GM21528 (cell line): ENCODE data around the gene UFSP1.

Experiments
- ATAC-seq: cut with Tn5 transposase; IDR thresholded peaks from one replicate; pipeline ENCODE4 v1.9.1; 2021; ENCODE audit warnings: mild to moderate bottlenecking, moderate library complexity; ENCODE audit not compliant: unreplicated experiment, low FRiP score

Gene UFSP1

GRCh38 chr7:100896732-100897608 lies 7.5 kb upstream of the UFSP1 start:
- ATAC-seq, result no peak

DNA sequence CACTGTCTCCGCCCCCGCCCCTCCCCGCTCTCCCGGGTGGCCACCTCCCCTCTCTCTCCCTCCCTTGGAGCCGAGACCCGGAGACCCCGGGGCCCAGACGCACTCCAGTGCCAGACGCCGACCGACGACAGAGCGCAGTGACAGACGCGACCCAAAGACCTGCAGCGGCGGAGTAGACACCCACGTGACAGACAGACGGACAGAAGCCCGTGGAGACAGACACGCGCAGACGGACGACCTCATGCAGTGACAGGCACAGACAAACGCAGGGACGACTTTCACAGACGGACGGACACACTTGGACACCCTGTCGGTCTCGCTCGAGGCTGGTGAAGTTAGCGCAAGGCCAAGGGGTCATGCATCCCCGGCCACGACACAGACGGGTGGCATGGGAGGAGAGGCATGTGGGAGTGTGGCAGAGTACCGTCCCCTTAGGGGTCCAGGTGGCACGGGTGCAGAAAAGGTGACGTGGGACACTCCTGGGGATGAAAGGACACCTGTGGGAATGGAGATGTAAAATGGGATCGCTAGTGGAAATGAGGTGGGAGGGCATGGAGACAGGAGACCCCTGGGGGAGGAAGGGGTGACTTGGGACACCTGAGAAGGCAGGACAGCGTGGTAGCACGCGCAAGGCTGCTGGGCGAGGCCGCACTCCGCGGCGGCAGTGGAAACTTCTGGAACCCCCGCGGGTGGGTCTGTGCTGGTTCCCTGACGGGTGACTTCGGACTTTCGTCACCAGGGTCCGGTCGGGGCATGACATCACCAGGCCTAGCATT lies 6.6 kb upstream of the UFSP1 start:
- ATAC-seq, result no peak

DNA sequence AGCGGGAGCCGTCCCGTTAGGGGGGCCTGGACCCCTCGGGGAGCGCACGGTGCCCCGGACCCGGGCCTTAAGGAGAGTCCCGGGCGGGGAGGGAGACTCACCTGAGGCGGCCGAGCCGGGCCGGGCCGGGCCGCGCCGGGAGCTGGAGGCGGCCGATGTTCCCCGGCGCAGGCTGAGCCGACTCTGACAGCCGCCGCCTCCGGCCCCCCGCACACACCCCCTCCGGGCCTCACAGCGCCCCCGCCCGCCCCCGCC lies 6.1 kb upstream of the UFSP1 start, which contains the start of gene ACHE:
TSS of gene ACHE (minus strand) at position 188 of the 255 bp plus-strand sequence. CDS start 1,656 bp downstream, outside the sequence.
- ATAC-seq, result no peak

DNA sequence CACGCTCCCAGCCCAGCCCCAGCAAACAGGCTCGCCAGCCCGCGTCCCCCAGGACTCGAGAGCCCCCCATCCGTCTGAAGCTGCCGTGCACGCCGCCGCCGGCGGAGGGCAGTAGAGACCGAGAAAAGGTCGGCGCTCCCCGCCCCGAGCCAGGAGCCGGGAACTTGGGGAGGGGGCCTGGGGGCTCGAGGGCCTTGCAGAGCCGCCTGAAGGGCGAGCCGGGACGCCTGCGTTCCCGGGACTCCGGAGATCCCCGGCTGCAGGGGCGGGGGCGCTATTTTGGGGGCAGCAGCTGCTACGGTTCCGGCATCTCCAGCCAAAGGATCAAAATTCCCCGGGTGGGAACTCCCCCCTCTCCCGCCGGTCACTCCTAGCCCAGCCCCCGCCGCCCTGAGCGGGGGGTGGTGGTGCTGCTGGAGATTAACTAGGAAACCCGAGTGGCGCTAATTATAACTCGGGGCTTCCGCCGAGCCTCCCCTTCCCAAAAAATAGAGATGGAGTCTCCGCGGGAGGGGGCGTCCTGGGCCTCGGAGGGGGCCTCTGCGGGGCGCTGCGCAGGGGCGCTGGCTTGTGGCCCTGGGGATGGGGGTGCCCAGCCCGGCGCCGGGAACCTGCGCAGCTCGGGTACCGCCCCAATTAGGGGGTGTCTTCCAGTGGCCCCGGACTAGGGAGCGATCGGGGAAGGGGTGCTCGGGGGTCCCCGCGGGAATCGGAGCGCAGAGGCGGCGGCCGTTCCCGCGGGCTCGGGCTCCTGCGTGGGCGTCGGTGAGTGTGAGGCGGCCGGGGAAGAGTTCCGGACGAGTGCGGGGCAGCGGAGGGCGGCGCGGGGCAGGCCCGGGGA lies 5.6 kb upstream of the UFSP1 start:
- ATAC-seq, result no peak

- ATAC-seq, result no peak
These were observed 4.6 kb upstream of the UFSP1 start for GRCh38 chr7:100893910-100894721.

DNA sequence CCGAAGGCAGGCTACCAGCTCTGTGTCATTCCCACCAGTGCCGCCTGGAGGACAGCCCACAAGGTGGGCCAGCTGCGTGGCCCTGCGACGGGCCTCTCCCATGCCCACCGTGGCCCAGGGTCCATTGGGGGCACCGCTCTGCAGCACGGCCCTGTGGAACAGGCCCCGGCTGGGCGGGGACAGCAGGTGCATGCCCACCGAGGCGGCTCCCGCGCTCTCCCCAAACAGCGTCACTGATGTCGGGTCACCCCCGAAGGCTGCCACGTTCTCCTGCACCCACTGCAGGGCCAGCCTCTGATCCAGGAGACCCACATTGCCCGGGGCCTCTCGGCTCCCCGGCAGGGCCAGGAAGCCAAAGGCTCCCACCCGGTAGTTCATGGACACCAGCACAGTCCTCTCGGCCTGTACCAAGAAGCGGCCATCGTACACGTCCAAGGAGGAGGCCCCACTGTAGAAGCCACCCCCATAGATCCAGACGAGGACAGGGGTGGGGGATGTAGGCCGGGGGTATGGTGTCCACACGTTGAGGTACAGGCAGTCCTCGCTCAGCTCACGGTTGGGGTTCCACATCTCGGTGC lies 3.9 kb upstream of the UFSP1 start:
- no peak for ATAC-seq

GRCh38 chr7:100892364-100893317 lies 3.1 kb upstream of the UFSP1 start:
- ATAC-seq, result no peak

GRCh38 chr7:100891568-100892247 lies 2.2 kb upstream of the UFSP1 start:
- ATAC-seq, result no peak

- ATAC-seq, result no peak
These were observed 1.4 kb upstream of the UFSP1 start for GRCh38 chr7:100890653-100891567.

DNA sequence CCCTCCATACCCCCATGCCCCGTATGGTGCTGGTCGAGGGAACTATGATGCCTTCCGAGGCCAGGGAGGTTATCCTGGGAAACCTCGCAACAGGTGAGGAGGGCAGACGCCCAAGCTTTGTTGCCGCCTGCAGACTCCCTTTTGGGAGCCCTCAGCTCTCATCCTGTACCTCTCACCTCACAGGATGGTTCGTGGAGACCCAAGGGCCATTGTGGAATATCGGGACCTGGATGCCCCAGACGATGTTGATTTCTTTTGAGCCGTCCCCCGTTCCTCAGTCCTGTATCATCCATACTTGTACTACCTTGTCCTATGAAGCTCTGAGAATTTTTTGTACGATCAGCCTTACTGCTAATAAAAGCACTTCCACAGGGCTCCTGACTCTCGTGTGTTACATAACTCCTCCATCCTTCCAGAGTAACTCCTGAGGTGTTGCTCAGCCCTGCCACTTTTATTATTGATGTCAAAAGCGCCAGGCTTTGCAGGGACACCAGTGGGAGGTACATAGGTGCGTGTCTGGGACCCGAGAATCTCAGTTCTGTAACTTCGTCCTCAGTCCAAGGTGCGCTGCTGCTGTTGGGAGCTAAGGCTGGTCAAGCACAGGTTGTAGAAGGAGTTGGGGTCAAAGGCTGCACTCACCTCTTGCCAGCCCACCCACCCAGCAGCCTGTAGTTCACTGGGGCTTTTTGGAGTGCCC lies 1.1 kb downstream of the UFSP1 start:
- ATAC-seq, result no peak

GRCh38 chr7:100887516-100888290 lies 1.8 kb downstream of the UFSP1 start:
- ATAC-seq, result peak; percentile 47

- ATAC-seq, result peak; percentile 1
These were observed 2.5 kb downstream of the UFSP1 start for GRCh38 chr7:100886936-100887515.

DNA sequence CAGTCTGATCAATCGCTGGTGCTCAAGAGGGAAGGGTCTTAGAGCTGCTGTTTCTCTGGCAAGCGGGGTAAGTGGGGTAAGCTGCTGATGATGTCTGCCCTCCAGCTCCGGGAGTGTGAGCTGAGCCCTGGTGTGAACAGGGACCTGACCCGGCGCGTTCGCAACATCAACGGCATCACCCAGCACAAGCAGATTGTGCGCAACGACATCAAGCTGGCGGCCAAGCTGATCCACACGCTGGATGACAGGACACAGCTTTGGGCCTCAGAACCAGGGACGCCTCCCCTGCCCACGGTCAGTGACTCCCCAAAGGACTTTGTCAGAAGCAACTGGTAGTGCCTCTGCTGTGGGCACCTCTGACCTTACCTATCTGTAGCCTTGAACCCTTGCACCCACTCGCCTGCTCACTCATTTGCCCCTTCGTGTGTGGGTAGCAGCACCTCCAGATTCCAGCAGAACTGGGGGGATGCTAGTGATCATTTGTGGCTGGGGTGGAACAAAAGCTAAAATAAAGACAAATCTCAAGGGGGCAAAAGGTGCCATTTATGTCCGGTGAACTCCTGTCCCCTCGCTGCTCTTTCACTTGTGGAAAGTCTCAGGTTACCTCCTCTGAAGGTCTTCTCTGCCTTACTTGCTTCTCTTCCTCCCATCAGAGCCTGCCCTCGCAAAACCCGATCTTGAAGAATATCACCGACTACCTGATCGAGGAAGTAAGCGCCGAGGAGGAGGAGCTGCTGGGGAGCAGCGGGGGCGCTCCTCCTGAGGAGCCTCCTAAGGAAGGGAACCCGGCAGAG lies 3.2 kb downstream of the UFSP1 start:
- no peak for ATAC-seq

DNA sequence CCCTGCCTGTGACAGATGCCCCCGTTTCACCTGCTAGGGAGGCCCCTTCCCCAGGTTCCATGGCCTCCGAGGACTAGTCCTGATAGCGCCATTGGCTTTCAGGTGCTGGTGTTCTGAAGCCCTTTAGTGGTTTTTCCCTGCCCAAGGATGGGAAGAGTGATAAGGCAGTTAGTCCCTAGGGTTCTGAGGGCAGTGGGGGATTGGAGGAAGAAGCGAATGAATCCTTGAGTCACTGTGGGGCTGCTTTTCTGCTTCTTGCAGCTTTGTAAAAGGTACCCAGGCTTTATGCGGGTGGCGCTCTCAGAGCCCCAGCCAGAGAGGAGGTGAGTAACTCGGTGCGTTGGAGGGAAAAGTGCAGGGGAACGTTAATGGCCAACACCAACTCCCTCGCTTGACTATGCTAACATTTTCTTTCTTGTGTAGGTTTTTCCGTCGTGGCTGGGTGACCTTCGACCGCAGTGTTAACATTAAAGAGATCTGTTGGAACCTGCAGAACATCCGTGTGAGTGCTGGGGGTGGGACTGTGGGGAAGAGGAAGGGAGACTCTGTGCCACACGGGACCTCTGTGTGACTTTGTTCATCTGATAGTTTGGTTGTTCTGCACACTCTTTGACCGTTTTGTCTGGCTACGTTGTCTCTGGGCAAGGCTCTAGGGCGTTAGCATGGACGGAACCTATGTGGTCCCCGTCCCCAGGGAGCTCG lies 3.9 kb downstream of the UFSP1 start:
- ATAC-seq, result no peak
